ENCODE results near the gene PALS1. TPM values are rescaled to one million over a fixed set of nuclear protein-coding genes. Genes with fewer than 3 reads are reported as not detected.

PALS1 gene
- total and polyA plus RNA-seq, 3 donors from 2014 or later, result 13.5 to 27.3 (median 25.4) TPM

DNA sequence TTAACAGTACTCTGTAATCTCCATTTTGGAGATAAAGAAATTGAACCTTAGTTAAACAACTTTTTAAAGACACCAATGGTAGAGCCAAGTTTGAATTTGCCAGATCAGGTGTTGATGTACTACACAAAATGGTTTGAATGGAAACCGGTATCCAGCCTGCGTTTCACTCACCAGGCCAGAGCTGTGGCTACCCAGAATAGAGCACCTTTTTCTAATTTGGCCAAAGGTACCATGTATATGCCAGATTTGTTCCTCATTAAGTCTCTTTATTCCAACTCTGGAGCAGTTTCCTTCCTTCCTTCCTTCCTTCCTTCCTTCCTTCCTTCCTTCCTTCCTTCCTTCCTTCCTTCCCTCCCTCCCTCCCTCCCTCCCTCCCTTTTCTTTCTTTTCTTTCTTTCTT lies 39.3 kb downstream of the PALS1 start:
- intact Hi-C loops (cut with DNase I; ENCODE audit: low total_unique reads), result no loop called here
- Histone ChIP-seq H3K4me1 (no peaks in the 10 kb centered on the region), H3K36me3 (ENCODE audit: low read depth, missing control alignments) (no peaks in the 10 kb centered on the region), H3K9me3 (no peaks in the 10 kb centered on the region), H3K4me3 (no peak overlapping the region), H3K27ac (no peak overlapping the region), H3K27me3 (no peaks in the 10 kb centered on the region)
- TF ChIP-seq, protein P1, sequence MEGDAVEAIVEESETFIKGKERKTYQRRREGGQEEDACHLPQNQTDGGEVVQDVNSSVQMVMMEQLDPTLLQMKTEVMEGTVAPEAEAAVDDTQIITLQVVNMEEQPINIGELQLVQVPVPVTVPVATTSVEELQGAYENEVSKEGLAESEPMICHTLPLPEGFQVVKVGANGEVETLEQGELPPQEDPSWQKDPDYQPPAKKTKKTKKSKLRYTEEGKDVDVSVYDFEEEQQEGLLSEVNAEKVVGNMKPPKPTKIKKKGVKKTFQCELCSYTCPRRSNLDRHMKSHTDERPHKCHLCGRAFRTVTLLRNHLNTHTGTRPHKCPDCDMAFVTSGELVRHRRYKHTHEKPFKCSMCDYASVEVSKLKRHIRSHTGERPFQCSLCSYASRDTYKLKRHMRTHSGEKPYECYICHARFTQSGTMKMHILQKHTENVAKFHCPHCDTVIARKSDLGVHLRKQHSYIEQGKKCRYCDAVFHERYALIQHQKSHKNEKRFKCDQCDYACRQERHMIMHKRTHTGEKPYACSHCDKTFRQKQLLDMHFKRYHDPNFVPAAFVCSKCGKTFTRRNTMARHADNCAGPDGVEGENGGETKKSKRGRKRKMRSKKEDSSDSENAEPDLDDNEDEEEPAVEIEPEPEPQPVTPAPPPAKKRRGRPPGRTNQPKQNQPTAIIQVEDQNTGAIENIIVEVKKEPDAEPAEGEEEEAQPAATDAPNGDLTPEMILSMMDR (IDR thresholded peaks at IDR 0.05), result no peak
- TF ChIP-seq POLR2A (IDR thresholded peaks at IDR 0.05), result no peak
- no peak for DNase-seq
- WGBS, 2 donors, result 95 to 100% methylated on average over 2 of the region's 2 CpGs

DNA sequence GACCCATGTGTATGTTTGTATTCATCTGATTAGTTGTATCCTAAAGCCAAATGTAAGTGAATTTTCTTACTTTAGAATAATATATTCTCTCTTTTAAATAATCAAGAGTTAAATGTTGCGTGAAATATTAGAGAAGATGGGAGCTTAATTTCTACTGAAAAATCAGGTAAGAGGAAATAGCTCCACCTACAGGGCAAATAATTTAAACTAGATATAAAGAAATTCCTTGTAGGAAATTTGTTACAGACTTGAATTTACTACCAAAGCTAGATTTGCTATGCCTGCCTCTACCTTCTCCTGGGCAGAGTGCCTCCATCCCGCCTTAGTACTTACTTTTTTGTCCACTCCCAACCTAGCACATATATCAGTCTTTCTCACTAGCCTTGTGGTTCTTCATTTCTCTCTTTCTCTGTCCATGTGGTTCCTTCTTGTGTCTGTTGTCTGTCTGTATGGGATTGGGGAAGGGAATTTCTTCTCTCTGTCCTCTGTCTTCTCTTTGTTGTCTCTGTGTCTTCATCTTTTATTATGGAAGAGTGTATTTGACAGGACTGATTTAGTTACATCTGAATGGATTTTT lies 44.7 kb downstream of the PALS1 start:
- Histone ChIP-seq H3K9me3 (no peaks in the 10 kb centered on the region), H3K36me3 (ENCODE audit: low read depth, missing control alignments) (no peaks in the 10 kb centered on the region), H3K4me3 (no peak overlapping the region), H3K27me3 (no peaks in the 10 kb centered on the region), H3K4me1 (no peaks in the 10 kb centered on the region), H3K27ac (no peak overlapping the region)
- TF ChIP-seq, protein P1 (IDR thresholded peaks at IDR 0.05), result peak in 1 of 3 experiments; percentile 69
- no peak for TF ChIP-seq POLR2A (IDR thresholded peaks at IDR 0.05)
- DNase-seq, result no peak
- intact Hi-C loops (cut with DNase I; ENCODE audit: low total_unique reads), result no loop called here
- 41 to 59% methylated on average over 2 of the region's 2 CpGs for WGBS, 2 donors

Other genes starting within 250 kb of the PALS1 start
- 10 to 100 TPM in 1 of 2 donors, 1 to 10 TPM in 1; 7.6 to 21.7 TPM for gene GARIN2, start 52.0 kb upstream of the PALS1 start, total RNA-seq
- 34.5 TPM for gene GARIN2, start 52.0 kb upstream of the PALS1 start, polyA plus RNA-seq (ENCODE audit: insufficient read depth, low read depth, low replicate concordance)
- gene ATP6V1D, start 118.4 kb downstream of the PALS1 start, total RNA-seq, result 100 to 1,000 TPM in 1 of 2 donors, 10 to 100 TPM in 1; 75.6 to 103 TPM
- 68.0 TPM for gene ATP6V1D, start 118.4 kb downstream of the PALS1 start, polyA plus RNA-seq (ENCODE audit: insufficient read depth, low read depth, low replicate concordance)
- gene EIF2S1, start 118.9 kb downstream of the PALS1 start, total RNA-seq, result 10 to 100 TPM; 82.1 to 83.9 TPM
- 158 TPM for gene EIF2S1, start 118.9 kb downstream of the PALS1 start, polyA plus RNA-seq (ENCODE audit: insufficient read depth, low read depth, low replicate concordance)
- gene PLEK2, start 170.7 kb downstream of the PALS1 start, total RNA-seq, result 1 to 10 TPM; 4.2 to 5.7 TPM
- 7.1 TPM for gene PLEK2, start 170.7 kb downstream of the PALS1 start, polyA plus RNA-seq (ENCODE audit: insufficient read depth, low read depth, low replicate concordance)
- 10 to 100 TPM; 59.6 to 77.4 TPM for gene TMEM229B, start 247.3 kb downstream of the PALS1 start, total RNA-seq
- gene TMEM229B, start 247.3 kb downstream of the PALS1 start, polyA plus RNA-seq (ENCODE audit: insufficient read depth, low read depth, low replicate concordance), result 12.6 TPM